Retina (tissue), 1 donor: ENCODE data around the gene SMAD1.
"Not testable (repeated sequence)": the region's sequence is repeated elsewhere in the genome, so short reads cannot be mapped to it uniquely, and the experiment has no call there.

Experiments used
- DNase-seq: peaks from one replicate; pipeline ENCODE4 v3.0.0-alpha.2; 2016

Gene SMAD1

GRCh38 chr4:145566086-145566708 is 84.5 kb downstream of the SMAD1 start:
- no peak for DNase-seq

- no peak for DNase-seq
These were observed 85.1 kb downstream of the SMAD1 start for GRCh38 chr4:145566768-145567167.

DNA sequence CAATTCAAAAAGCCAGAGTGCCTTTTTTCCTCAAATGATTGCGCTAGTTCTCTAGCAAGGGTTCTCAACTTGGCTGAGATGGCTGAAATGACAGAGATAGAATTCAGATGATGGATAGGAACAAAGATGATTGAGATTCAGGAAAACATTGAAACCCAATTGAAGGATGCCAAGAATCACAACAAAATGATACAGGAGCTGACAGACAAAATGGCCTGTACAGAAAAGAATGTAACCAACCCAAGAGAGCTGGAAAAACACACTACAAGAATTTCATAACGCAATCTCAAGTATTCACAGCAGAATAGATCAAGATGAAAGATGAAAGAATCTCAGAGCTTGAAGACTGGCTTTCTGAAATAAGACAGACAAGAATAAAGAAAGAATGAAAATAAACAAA is 85.9 kb downstream of the SMAD1 start:
- no peak for DNase-seq

GRCh38 chr4:145574546-145574945 is 92.9 kb downstream of the SMAD1 start:
- not testable (repeated sequence) for DNase-seq

- DNase-seq, result no peak
These were observed 99.3 kb downstream of the SMAD1 start for GRCh38 chr4:145580906-145581305.

GRCh38 chr4:145583191-145584055 is 101.8 kb downstream of the SMAD1 start:
- DNase-seq, result no peak

GRCh38 chr4:145587088-145587754 is 105.6 kb downstream of the SMAD1 start:
- DNase-seq, result no peak

- not testable (repeated sequence) for DNase-seq
These were observed 107.7 kb downstream of the SMAD1 start for GRCh38 chr4:145589381-145589780.

- no peak for DNase-seq
These were observed 108.5 kb downstream of the SMAD1 start for GRCh38 chr4:145589916-145590702.

- no peak for DNase-seq
These were observed 120.6 kb downstream of the SMAD1 start for GRCh38 chr4:145602129-145602760.

- DNase-seq, result no peak
These were observed 124.3 kb downstream of the SMAD1 start for GRCh38 chr4:145605941-145606340.
